ENCODE data around the gene PIK3CB.
"Not testable (repeated sequence)": the region's sequence is repeated elsewhere in the genome, so short reads cannot be mapped to it uniquely, and the experiment has no call there.

Gene PIK3CB

GRCh38 chr3:138846824-138847223 lies 12.1 kb upstream of the PIK3CB start:
- not testable (repeated sequence) for DNase-seq (ENCODE audit: low spot score)

GRCh38 chr3:138846262-138846791 lies 11.6 kb upstream of the PIK3CB start:
- DNase-seq (ENCODE audit: low spot score): no peak

GRCh38 chr3:138845771-138846173 lies 11.0 kb upstream of the PIK3CB start:
- no peak for DNase-seq (ENCODE audit: low spot score)

GRCh38 chr3:138845181-138845601 lies 10.5 kb upstream of the PIK3CB start:
- DNase-seq (ENCODE audit: low spot score): no peak

- no peak for DNase-seq (ENCODE audit: low spot score)
These were observed 7.9 kb upstream of the PIK3CB start for GRCh38 chr3:138842483-138843188.

- DNase-seq (ENCODE audit: low spot score): not testable (repeated sequence)
These were observed 3.7 kb upstream of the PIK3CB start for GRCh38 chr3:138838385-138838784.

GRCh38 chr3:138835846-138836245 lies 1.1 kb upstream of the PIK3CB start:
- DNase-seq (ENCODE audit: low spot score): not testable (repeated sequence)

GRCh38 chr3:138835397-138835757 lies 649 bp upstream of the PIK3CB start:
- no peak for DNase-seq (ENCODE audit: low spot score)

- no peak for DNase-seq (ENCODE audit: low spot score)
These were observed 681 bp downstream of the PIK3CB start for GRCh38 chr3:138833899-138834595.

GRCh38 chr3:138832473-138833057 lies 2.2 kb downstream of the PIK3CB start:
- DNase-seq (ENCODE audit: low spot score): not testable (repeated sequence)

GRCh38 chr3:138829886-138830510 lies 4.7 kb downstream of the PIK3CB start:
- DNase-seq (ENCODE audit: low spot score): no peak

GRCh38 chr3:138829097-138829496 lies 5.6 kb downstream of the PIK3CB start:
- DNase-seq (ENCODE audit: low spot score): no peak

- DNase-seq (ENCODE audit: low spot score): no peak
These were observed 7.5 kb downstream of the PIK3CB start for GRCh38 chr3:138827222-138827621.

- DNase-seq (ENCODE audit: low spot score): no peak
These were observed 9.4 kb downstream of the PIK3CB start for GRCh38 chr3:138825336-138825735.

- DNase-seq (ENCODE audit: low spot score): no peak
These were observed 10.6 kb downstream of the PIK3CB start for GRCh38 chr3:138824114-138824506.

- not testable (repeated sequence) for DNase-seq (ENCODE audit: low spot score)
These were observed 14.3 kb downstream of the PIK3CB start for GRCh38 chr3:138820379-138820778.

GRCh38 chr3:138818185-138818860 lies 16.4 kb downstream of the PIK3CB start:
- DNase-seq (ENCODE audit: low spot score): no peak

- DNase-seq (ENCODE audit: low spot score): no peak
These were observed 17.0 kb downstream of the PIK3CB start for GRCh38 chr3:138817695-138818094.

- DNase-seq (ENCODE audit: low spot score): no peak
These were observed 21.9 kb downstream of the PIK3CB start for GRCh38 chr3:138812806-138813205.

GRCh38 chr3:138809500-138810256 lies 25.1 kb downstream of the PIK3CB start:
- DNase-seq (ENCODE audit: low spot score): no peak

GRCh38 chr3:138806376-138807080 lies 28.2 kb downstream of the PIK3CB start:
- no peak for DNase-seq (ENCODE audit: low spot score)

All from COLO829 (cell line).